BJ (cell line): ENCODE data around the gene SH2D7. TPM values are rescaled to one million over a fixed set of nuclear protein-coding genes. Genes with fewer than 3 reads are reported as not detected.

Source experiments
- CTCF ChIA-PET: fragments of 350-600 bp; formaldehyde crosslinking; extraction: SDS; loops from one replicate; lab custom pipeline; 2021; ENCODE audit warnings: antibody characterized with exemption, inconsistent platforms; lab: Yijun Ruan, JAX
- POLR2A ChIA-PET: fragments of 300-600 bp; sonication (Branson Sonifier 250); formaldehyde crosslinking; extraction: SDS; loops from one replicate; lab custom pipeline; 2021; ENCODE audit warnings: antibody characterized with exemption; lab: Charles Lee
- DNase-seq: peaks from one replicate; pipeline ENCODE4 v3.0.0-alpha.2; 2011; ENCODE audit warnings: low read depth
- H3K27me3 ChIP-seq: 2 replicates; pipeline ENCODE4 v1.6.0; 2011; ENCODE audit warnings: low read length; ENCODE audit not compliant: control insufficient read depth, insufficient read depth
- H3K36me3 ChIP-seq: 2 replicates; pipeline ENCODE4 v1.5.1; 2011; ENCODE audit warnings: low read length; ENCODE audit not compliant: control insufficient read depth, insufficient read depth
- H3K4me3 ChIP-seq: 2 replicates; pipeline ENCODE4 v1.5.1; 2011; ENCODE audit warnings: low read depth, mild to moderate bottlenecking, control low read depth, low read length
- polyA plus RNA-seq: library from polyadenylated mRNA; depleted of rRNA; stranded (reverse); fragments of >200 nt; gene quantifications from 2 replicates; pipeline ENCODE4 v1.2.3, GENCODE V29; 2011
- TF ChIP-seq, protein P1 (sequence below): IDR thresholded peaks from 2 replicates; pipeline ENCODE4 v1.5.1; 2011; ENCODE audit warnings: low read depth, mild to moderate bottlenecking, control low read depth, inconsistent platforms, low read length, moderate library complexity; ENCODE audit not compliant: insufficient read depth

SH2D7 gene
- polyA plus RNA-seq, 1 experiment, result not detected

- POLR2A ChIA-PET, result no interaction called here
Measured at GRCh38 chr15:78071383-78071782, 21.0 kb upstream of the SH2D7 start.

GRCh38 chr15:78072080-78072892 lies 20.1 kb upstream of the SH2D7 start:
- CTCF ChIA-PET, result interaction anchor here (0.8 to 2.0 kb wide), 7 partner anchors 13 to 113 kb away, joined by 3 to 7 read pairs (median 3); no protein-coding TSS in a partner anchor
- POLR2A ChIA-PET, result no interaction called here

More at GRCh38 chr15:78071383-78071782, 21.0 kb upstream of the SH2D7 start:
- no peaks in the 10 kb centered on the region for H3K36me3 ChIP-seq
- no peaks in the 10 kb centered on the region for H3K27me3 ChIP-seq
- CTCF ChIA-PET, result interaction anchor here (0.9 to 2.0 kb wide), 3 partner anchors 29 to 112 kb away, joined by 3 to 7 read pairs (median 3); no protein-coding TSS in a partner anchor
- no peak overlapping the region for H3K4me3 ChIP-seq
- no peak for DNase-seq
- TF ChIP-seq, protein P1, sequence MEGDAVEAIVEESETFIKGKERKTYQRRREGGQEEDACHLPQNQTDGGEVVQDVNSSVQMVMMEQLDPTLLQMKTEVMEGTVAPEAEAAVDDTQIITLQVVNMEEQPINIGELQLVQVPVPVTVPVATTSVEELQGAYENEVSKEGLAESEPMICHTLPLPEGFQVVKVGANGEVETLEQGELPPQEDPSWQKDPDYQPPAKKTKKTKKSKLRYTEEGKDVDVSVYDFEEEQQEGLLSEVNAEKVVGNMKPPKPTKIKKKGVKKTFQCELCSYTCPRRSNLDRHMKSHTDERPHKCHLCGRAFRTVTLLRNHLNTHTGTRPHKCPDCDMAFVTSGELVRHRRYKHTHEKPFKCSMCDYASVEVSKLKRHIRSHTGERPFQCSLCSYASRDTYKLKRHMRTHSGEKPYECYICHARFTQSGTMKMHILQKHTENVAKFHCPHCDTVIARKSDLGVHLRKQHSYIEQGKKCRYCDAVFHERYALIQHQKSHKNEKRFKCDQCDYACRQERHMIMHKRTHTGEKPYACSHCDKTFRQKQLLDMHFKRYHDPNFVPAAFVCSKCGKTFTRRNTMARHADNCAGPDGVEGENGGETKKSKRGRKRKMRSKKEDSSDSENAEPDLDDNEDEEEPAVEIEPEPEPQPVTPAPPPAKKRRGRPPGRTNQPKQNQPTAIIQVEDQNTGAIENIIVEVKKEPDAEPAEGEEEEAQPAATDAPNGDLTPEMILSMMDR, result no peak

DNA sequence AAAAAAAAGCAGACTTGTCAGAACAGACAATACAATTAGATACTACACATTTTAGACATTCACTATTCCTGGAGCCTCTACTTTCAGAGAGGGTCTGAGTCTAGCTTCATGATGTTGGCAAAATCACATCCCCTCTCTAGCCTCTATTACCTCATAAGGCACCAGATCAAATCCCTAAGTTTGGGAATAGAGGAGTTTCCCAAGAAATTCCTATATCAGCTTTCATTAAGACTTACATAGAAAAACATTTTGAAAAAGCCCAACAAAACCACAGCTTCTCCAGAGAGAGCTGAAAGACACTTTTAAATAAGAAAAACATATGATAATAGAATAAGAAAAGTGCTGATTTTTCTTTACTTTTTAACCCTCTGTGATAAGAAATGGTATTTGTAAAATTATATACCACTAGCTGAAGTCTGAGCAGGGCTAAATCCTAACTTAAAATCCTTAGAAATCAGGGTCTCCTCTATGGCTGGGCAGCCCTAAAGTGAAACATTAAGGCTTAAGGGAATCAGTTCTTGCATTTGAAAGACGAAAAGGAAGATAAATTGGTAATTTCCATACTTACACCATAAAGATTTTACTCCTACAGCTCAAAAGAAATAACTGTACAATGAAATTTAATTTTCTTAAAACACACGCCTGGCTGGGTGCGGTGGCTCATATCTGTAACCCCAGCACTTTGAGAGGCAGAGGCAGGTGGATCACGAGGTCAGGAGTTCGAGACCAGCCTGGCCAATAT lies 19.1 kb upstream of the SH2D7 start:
- no peak for DNase-seq
- TF ChIP-seq, protein P1, result no peak
- ChIA-PET POLR2A (no interaction called here), CTCF (interaction anchor here (0.8 to 2.0 kb wide), 4 partner anchors 14 to 63 kb away, joined by 3 to 7 read pairs (median 4); no protein-coding TSS in a partner anchor)
- Histone ChIP-seq H3K36me3 (no peaks in the 10 kb centered on the region), H3K4me3 (no peak overlapping the region), H3K27me3 (no peaks in the 10 kb centered on the region)

More at GRCh38 chr15:78072080-78072892, 20.1 kb upstream of the SH2D7 start:
- H3K27me3 ChIP-seq, result no peaks in the 10 kb centered on the region
- peak; percentile 81 for DNase-seq
- TF ChIP-seq, protein P1, result peak; percentile 28; the same call in 1 of the 2 replicates
- no peak overlapping the region for H3K4me3 ChIP-seq
- H3K36me3 ChIP-seq, result no peaks in the 10 kb centered on the region

DNA sequence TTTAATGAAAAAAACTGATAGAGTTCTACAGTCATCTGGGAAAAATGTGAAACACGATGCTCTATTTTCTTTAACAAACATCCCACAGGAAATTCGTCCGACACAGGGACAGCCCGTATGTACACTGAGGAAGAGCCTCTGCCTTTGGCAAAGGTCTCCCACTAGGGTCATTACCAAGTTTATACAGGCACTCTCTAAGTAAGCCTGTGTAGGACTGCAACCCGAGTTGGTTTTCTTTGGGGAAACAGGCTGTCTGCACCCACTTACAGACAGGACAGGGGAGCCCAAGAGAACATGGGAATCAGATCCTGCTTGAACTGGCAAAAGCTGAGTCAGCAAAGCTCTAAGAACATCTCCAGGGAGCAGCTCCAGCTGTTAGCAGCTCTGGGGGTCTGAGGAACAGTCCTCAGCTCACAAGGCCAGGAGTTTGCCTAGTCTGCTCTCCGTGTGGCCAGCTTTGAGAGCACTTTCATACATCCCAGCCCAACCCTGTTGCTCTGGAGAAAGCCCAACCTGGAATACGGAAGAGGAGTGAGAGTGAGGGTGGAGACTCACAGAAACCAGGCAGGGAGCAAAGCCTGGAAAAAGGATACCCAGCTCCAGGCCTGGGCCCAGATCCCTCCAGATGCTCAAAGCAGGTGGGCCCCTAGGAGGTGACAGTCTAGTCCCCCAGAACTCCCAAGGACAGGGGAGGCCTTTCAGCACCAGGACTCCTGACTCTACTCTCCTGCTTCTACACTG lies 16.7 kb upstream of the SH2D7 start:
- H3K4me3 ChIP-seq, result peak overlapping the region; percentile 93
- TF ChIP-seq, protein P1, result no peak
- no peaks in the 10 kb centered on the region for H3K36me3 ChIP-seq
- CTCF ChIA-PET, result interaction anchor here (1.2 to 1.8 kb wide), 8 partner anchors 17 to 109 kb away, joined by 3 to 8 read pairs (median 4); no protein-coding TSS in a partner anchor
- POLR2A ChIA-PET, result no interaction called here
- H3K27me3 ChIP-seq, result no peaks in the 10 kb centered on the region
- peak; percentile 67 for DNase-seq
